ENCODE data around the gene AQP3.

GRCh38 chr9:33443464-33444154 lies 3.8 kb downstream of the AQP3 start:
- TF ChIP-seq EZH2phosphoT487 (IDR thresholded peaks at IDR 0.05; ENCODE audit: insufficient read depth, low read depth) (no peak), EZH2 (IDR thresholded peaks at IDR 0.05; ENCODE audit: insufficient read depth, poor library complexity, severe bottlenecking) (no peak)

Measured in GM23248 (cell line).